HG02623 (cell line): ENCODE data around the gene CALHM4.

Experiments
- ATAC-seq: cut with Tn5 transposase; IDR thresholded peaks from one replicate; pipeline ENCODE4 v1.9.1; 2021; ENCODE audit warnings: moderate library complexity; ENCODE audit not compliant: unreplicated experiment

Gene CALHM4

DNA sequence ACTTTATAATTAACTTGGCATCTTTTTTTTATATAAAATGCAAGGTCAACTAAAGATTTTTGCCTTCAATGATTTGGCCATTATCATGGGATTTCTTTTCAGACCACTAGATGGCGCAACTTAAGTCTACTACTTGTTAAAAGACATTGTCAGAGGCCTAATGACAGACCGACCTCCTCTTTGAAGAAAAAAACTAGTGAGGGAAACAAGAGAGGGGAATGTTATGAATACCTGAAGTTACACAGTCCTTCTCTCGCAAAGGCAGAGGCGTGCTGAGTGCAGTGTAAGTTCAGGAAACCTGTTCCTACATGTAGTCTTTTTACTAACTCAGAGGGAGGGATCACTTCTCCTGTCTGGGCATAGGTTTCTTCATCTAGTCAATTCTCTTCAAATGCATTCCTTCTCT is 17.3 kb upstream of the CALHM4 start:
- ATAC-seq: no peak

DNA sequence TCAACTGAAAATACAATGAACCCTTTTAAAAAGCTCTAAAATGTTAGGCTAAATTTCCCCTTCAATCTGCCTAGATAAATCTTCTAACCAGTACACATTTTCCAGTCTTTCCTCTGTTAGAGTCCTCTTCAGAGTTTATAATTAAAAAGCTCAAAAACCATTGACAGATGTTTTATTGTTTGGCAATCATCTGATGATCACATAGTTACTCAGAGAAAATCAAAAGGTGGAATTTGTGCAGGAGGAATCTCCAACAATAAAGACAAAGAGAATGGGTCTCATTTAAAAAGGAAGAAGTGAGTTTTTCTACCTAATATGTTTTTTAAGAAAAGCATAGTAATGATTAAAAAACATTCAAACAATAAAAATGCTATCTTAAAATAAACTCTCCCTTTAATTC is 11.1 kb upstream of the CALHM4 start:
- ATAC-seq: no peak

DNA sequence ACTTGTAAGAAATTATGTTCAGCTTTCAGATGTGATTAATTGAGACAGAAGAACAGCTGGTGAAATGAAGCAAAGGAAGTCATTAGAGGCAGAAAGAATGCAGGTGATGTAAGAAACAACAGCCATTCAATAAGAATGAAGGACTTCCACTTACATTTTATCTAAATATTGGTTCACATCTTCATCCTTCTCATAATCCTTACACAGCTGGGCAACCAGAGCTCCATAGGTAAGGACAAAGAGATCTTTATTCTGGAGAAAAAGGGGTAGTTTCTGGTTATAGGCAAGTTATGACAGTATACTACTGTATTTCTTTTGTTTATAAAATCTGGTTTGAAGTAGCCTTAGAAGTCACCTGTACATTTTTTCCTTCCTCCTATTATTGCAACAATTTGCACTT is 10.4 kb upstream of the CALHM4 start:
- no peak for ATAC-seq

DNA sequence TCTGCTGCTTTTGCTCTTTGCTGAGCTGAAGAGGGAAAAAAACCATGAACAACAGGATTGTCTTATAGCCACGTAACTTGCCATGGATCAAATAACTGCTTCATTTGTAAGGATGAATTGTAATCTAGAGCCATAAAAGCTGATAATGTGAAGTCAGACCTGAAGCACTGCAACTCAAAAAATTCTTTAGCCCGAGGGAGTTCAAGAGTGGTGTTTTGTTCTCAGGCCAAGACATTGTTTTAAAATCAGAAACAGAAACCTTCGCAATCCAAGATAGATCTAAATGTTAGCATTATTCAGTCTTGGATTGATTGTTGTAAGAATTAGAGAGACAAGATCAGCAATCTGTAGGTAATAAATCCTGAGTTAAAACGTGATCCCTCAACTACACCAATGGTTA is 7.9 kb upstream of the CALHM4 start, which contains the start of gene TRAPPC3L:
Gene TRAPPC3L, minus strand, starts transcription at position 34 of the 400 bp plus-strand sequence. CDS start 170 bp downstream, outside the sequence.
- ATAC-seq: no peak

DNA sequence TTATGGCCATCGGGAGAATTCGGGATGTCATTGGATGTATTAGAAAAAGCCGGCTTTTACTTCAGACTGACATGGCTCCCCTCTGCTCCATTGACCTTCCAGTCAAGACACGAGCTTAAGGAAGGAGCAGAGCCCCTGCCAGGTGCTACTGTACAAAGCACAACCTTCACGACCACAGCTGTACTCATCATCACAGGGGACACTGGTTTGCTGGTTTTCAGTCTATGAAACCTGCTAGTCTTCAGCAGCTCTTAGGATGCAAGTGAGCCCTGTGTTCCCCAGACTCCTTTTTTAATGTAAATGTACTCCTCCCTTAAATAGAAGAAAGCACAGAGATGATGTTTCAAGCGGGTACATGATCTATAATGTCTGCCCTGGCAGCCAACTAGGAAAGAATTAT is 6.2 kb upstream of the CALHM4 start:
- no peak for ATAC-seq

DNA sequence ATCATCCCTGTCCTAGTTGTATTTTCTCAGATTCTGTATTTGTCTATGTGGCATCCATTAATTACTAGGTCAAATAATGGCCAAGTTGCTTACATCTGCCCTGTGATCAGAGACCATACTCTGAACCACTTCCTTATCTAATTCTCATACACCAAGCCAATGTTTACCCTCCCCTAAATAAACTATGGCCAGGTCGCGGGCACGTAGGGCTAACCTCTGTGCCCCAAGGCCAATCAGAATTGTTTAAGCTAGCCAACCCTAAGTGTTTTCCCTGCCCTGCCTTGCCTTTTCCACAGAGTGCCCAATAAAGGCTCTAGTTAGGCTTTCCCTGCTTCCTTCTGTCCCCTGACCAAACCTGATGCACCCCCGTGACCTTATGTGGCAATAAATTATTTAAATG is 2.8 kb upstream of the CALHM4 start:
- no peak for ATAC-seq

DNA sequence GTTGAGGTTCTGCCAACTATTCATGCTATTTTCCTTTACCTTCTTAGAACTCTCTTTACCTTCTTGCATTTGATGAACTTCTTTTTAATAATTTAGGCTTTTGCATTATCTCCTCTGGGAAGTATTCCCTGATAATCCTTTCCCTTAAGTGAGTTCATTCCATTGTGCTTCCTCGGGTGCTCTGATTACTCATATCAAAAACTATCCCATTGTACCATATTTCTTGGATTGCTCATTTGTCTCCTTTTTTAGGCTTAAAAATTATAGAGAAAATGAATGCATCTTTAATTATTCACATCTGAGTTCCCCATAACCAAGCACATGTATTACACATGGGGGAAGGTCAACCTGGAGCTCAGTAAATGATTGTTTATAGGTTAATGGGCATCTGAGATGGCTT is 2.5 kb downstream of the CALHM4 start:
- no peak for ATAC-seq

DNA sequence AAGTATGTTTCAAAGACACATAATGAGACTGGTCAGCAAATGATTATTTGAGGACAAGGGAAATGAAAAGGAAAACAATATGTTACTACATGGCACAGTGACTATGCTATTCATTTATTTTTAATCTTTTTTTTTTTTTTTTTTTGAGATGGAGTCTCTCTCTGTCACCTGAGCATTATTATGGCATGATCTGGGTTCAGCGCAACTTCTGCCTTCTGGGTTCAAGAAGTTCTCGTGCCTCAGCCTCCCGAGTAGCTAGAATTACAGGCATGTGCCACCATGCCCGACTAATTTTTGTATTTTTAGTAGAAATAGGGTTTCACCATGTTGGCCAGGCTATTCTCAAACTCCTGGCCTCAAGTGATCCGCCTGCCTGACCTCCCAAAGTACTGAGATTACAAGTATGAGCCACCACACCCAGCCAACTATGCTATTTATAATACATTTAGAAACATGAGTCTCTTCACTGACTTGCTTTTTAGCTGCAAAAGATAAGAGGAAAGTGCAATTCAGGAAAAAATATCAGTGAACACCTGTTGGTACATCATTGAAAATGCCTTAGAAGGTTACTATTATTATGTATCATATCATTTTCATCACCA is 3.4 kb downstream of the CALHM4 start:
- ATAC-seq: no peak

DNA sequence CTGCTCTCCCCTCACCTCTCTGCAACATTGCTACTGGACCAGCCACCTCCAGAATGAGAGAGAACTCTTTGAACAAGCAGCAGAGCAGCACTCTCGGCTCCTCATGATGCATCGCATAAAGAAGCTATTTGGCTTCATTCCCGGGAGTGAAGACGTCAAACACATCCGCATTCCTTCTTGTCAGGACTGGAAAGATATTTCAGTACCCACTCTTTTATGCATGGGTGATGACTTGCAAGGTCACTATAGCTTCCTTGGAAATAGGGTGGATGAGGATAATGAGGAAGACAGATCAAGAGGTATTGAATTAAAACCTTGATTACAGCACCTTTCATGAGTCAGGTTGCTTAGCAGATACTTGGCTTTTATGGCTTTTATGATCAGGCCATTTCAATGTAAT is 4.3 kb downstream of the CALHM4 start:
- no peak for ATAC-seq

DNA sequence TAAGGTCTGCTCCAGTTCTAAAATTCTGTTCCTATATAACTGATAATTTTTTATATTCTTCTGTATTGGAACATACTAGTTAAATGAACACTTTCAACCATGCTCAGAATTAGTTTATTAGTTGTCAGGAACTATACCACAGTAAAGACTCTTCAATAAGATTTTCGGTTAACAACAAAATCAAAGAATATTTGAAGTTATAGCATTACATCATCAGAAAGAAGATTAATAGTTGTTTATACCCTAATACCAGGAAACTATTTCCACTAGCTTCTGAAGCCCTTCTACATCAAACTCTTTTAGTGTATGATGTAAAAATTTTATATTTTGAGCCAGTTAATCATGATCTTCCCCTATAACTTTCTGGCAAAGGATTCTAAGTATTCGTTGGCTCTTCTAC is 6.6 kb downstream of the CALHM4 start:
- no peak for ATAC-seq

DNA sequence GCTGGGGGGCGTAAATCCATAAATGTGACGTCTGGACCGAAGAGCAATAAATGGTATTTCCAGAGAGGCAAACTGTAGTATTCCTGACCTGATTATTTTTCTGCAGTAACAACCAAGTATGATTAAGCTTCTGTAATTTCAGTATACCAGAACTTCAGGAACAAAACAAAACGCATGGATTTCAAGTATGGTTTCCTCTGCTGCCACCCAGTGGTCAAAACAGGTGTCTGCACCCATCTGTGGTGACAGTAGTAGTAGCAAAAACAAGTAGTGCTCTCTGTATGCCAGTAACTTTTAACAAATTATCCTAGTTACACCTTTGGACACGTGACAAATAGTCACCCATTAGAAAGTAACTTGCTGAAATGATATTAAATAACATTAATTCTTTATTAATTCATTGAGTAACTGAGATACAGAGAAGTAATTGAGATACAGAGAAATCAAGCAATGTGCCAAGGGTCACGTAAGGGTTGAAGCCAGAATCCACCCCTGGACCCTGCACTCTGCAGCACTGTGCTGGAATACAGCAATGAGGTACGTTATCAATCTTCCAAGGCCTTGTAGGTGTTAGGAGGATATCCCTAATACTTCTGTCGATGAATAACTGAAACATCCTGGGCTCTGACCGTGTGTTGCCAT is 7.9 kb downstream of the CALHM4 start:
- ATAC-seq: peak; percentile 70

DNA sequence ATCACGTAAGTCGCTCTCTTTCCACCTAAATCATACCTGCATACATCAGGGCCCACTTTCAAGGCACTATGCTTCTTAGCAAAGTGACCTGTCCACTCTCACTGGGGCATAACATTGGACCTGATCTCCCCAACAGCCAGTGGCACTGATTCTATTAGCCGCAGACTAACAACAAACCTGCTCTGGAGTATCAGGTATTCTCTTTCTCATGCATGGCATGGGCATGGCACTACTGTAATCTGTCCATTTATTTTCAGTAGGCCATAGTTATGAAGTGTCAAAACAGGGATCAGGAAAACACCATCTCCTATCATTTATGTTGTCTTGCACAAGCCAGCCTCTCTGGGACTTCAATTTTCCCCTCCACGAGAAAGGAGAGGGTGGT is 8.5 kb downstream of the CALHM4 start:
- no peak for ATAC-seq

DNA sequence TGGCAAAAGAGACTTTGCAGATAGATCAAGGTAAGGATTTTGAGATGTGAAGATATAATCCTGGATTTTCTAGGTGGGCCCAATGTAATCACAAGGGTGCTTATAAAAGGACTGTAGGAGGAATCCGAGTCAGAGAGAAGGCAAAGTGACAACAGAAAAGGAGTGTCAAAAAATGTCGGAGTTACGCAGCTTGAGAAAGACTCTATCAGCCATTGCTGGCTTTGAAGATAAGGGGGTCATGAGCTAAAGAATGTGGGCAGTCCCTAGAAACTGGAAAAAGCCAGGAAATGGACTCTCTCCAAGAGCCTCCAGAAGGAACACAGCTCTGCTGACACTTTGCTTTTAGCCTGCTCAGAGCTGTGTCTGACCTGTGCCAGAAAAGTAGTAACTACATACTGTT is 9.1 kb downstream of the CALHM4 start:
- ATAC-seq: no peak

DNA sequence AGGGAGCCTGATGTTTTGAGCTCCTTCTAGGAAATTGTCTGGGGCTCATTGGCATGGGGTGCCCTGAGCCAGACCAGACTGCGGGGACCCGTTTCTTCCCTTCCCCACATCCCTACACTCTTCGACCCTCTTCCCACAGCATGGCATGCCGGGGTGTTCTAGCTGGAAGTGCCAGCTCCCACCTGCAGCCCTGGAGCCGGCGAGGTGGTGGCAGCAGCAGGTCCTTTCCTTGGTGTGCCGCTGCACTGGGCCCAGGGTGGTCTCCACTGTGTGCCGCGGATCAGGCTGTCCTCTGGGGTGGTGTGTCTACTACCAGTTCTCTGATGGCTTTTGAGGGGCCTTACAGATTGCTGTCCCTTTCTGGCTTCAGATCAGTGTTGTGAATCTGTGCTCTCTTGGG is 10.3 kb downstream of the CALHM4 start:
- no peak for ATAC-seq

DNA sequence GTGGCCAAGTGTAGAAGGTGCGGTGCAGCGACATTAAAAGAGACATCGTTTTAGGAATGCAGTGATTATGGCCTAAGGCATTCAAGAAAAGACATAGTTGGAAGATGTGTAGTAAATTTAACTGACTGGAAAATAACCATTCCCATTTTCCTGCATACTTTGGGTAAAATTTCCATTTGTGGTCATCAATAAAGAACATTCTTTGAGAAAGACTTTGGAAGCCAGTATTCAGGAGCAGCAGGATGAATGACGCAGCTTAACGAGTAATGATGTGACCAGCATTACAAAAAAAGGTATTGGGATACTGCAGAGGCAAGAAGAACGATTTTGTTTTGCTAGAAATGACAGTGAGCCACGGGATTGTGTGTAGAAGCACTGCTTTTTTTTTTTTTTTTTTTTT is 10.8 kb downstream of the CALHM4 start:
- ATAC-seq: no peak

DNA sequence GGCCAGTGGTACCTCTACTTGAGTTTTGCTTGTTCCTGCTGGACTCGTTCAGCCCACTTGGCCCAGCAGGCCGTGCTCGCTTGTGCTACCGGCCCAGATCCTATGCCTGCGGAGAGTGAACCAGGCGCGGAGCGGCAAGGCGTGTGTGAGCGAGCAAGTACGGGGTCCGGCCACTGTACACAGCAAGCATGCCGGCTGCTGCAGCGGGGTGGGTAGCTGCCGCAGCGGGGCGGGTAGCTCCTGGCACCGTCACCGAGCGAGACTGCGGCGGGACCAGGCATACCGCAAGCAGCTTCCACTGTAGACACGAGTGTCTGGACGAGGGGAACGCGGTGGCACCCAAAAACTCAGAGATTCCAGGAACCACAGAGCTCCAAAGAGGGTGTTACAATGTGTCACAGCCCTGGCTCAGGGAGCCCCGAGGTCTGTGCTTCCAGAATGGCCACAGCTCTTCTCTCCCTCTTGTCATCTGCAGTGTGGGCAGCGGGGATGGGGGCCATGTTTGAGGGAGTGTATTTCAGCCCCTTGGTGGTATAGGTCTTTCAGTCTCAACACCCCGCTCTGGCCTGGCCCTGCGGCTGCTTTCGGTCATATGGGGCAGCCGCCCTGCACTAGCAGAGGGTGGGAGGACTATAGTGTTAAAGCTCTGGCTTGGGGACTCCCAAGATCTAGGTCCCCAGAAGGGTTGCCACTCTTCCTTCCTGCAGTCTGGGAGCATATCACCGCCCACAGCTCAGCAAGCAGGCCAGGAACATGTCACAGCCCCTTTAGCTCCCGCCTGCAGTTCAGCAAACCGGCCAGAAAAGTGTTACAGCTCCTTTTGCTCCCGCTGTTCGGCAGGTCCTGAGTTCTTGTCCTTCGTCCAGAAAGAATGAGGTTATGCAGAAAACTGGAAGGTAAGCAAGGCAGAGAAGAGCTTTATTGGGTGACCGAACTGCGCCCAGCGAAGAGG is 11.6 kb downstream of the CALHM4 start:
- no peak for ATAC-seq

DNA sequence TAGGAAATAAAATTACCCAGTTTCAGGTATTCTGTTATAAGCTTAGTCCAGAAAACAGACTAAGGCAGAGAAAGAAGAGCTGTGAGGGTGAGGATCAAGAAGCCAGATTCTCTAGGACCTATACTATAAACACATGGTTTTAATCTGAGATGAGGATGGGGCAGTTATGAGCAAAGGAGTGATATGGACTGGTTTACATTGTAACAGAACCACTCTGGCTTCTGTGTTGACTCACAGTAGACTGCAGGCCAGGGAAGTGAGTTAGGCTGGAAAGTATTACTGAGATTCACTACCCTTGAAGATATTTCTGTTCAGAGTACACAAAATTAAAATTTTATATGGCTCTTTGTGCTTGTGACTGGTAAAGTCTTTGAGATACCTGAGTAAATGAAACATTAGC is 14.6 kb downstream of the CALHM4 start:
- no peak for ATAC-seq

DNA sequence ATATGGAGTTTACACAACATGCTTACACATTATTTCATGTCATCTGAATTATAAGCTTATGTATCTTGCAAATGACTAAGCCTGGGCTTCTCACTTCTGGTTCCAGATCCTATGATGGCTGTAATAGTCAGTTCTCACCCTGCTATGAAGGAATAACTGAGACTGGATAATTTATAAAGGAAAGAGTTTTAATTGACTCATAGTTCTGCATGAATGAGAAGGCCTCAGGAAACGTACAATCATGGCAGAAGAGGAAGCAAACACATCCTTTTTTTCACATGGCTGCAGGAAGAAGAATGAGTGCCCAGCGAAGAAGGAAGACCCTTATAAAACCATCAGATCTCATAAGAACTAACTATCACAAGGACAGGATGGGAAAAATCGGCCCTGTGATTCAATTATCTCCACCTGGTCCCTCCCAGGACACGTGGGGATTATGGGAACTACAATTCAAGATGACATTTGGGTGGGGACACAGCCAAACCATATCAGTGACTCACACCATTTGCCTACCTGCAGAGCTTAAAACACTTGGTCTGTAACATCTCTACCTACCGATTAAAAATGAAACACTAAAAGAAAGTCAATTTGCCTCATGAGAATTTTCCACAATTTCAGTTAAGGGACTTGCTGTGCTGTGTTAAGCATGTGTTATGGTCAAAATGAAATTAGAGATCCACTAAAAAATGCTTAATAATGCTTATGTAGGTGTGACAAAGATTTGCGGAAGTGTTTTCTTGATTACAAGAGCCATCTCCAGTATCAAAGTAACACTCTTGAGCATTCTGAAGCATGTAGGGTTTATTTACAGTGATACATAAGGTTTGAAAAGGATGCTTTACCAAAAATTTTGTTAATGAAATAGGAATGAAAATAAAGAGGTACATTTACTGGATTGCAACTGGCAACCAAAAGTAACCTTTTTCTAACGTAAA is 15.5 kb downstream of the CALHM4 start:
- no peak for ATAC-seq

DNA sequence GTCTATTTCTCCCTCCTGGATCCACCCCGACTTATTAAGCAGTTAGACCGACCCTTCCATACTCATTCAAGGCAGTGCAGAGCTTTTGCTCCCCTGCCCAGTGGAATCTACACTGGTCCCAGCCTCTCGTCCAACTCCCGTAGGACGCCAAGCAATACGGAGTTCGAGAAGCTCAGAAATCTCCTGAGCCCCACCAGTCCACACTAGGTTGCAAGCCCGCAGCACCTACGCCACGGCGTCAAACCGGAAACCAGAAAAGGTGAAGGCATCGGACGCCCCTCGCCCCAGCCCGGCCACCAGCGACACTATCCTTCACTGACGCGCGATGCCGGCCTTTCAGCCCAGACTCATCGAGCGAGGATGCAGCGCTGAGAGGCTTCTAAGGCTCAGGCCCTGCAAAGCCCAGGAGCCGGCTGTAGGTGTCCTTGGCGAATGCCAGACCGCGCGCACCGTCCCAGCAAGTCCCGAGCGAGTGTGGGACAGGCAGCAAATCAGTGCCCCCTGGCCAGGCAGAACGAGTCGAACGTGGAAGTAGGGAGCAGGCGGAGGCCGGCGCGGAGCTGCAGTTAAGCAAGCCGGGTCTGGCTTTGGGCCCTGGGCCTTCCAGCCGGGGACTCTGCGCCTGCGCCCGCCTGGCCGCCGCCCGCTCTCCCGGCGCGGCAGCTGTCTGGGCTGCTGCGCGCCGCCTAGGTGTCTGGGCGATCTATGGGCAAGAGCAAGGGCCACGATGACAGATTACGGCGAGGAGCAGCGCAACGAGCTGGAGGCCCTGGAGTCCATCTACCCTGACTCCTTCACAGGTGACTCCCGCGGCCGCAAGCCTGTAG is 17.5 kb downstream of the CALHM4 start, which contains the start of gene RWDD1:
Gene RWDD1, plus strand, starts transcription at position 649 of the 827 bp plus-strand sequence. Its CDS starts 79 bp downstream, at position 728.
- ATAC-seq: peak; percentile 93

DNA sequence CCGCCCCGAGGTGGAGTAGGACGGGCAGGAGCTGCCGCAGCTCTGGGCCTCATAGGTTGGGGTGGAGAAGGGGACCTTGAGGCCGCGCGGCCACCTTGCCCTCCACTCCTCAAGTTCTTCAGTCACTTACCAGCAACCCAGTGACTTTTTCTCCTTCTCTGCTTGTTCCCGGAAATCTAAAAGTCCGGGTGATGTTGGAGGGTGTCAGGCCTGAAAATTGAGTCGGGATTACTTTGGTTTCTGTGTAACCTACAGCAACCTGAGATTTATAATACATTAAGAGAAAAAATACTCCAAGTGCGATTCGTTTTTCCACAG is 18.1 kb downstream of the CALHM4 start:
- ATAC-seq: no peak
